Measurements from ENCODE around the gene HIF1A.

Gene HIF1A

DNA sequence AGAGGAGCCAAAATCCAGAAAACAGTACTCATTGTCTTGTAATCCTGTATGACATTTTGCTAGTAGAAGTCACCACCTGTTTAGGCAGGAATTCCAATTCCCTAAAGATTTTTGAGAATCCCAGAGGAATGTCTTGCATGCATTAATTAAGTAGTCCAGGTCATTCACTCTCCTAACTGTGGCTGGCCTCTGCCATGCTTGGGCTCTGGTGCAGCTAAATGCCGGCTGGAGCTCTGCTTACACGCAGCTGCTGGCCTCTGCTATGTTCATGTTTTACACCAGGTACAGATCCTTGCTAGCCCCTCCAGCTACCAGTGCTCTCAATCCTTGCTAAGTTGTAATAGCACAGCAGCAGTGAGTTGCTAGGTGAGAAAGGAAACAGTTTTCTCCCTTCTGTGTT, 16.3 kb upstream of the HIF1A start:
- ATAC-seq (ENCODE audit: insufficient read depth, low read depth) (no peak; the same call in 2 of the 3 replicates), DNase-seq (no peak)
- H3K4me1 ChIP-seq (ENCODE audit: insufficient read depth, low read length), result no peaks in the 10 kb centered on the region
- no peak overlapping the region for H3K4me2 ChIP-seq (ENCODE audit: insufficient read depth, low read length)
- H3K36me3 ChIP-seq (ENCODE audit: insufficient read depth, low read length), result no peaks in the 10 kb centered on the region
- H4K20me1 ChIP-seq (ENCODE audit: insufficient read depth, low read length), result no peaks in the 10 kb centered on the region
- no peaks in the 10 kb centered on the region for H3K79me2 ChIP-seq (ENCODE audit: insufficient read depth, low read length)
- no peak overlapping the region for H3K9ac ChIP-seq (ENCODE audit: low read depth, low read length)
- H3K27ac ChIP-seq (ENCODE audit: low read length), result no peak overlapping the region
- no peak overlapping the region for H2AFZ ChIP-seq (ENCODE audit: low read depth, low read length)
- no peak overlapping the region for H3K4me3 ChIP-seq (ENCODE audit: low read depth in 1 of 2, low read length in 2 of 2)
- no peaks in the 10 kb centered on the region for H3K27me3 ChIP-seq (ENCODE audit: insufficient read depth, low read length, poor library complexity)
- no peak for TF ChIP-seq EZH2 (IDR thresholded peaks at IDR 0.05; ENCODE audit: borderline replicate concordance, low read depth, low read length, severe bottlenecking)
- TF ChIP-seq, protein P1, sequence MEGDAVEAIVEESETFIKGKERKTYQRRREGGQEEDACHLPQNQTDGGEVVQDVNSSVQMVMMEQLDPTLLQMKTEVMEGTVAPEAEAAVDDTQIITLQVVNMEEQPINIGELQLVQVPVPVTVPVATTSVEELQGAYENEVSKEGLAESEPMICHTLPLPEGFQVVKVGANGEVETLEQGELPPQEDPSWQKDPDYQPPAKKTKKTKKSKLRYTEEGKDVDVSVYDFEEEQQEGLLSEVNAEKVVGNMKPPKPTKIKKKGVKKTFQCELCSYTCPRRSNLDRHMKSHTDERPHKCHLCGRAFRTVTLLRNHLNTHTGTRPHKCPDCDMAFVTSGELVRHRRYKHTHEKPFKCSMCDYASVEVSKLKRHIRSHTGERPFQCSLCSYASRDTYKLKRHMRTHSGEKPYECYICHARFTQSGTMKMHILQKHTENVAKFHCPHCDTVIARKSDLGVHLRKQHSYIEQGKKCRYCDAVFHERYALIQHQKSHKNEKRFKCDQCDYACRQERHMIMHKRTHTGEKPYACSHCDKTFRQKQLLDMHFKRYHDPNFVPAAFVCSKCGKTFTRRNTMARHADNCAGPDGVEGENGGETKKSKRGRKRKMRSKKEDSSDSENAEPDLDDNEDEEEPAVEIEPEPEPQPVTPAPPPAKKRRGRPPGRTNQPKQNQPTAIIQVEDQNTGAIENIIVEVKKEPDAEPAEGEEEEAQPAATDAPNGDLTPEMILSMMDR (IDR thresholded peaks at IDR 0.05; ENCODE audit: borderline replicate concordance, extremely low read depth, low read length, poor library complexity, severe bottlenecking), result no peak
- no peaks in the 10 kb centered on the region for H3K9me3 ChIP-seq (ENCODE audit: insufficient read depth, low read length, severe bottlenecking)

DNA sequence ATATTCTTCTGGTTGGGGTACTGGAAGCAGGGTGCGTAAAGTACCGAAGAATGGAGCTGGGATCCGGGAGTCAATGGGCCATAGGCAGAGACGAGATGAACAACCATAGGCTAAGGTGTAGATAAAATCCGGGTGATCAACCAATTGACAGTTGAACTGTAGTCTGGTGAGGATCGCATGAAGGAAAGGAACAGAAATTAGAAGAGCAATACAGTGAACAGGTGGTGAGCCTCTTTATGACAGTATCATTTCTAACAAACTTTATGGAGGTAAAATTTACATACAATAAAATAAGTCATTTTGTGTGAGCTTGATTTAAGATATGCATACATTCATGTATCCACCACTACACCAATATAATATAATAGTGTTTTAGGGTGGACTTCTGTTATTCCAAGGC, 13.9 kb upstream of the HIF1A start:
- TF ChIP-seq EZH2 (IDR thresholded peaks at IDR 0.05; ENCODE audit: borderline replicate concordance, low read depth, low read length, severe bottlenecking), result no peak
- TF ChIP-seq, protein P1 (IDR thresholded peaks at IDR 0.05; ENCODE audit: borderline replicate concordance, extremely low read depth, low read length, poor library complexity, severe bottlenecking), result no peak
- ATAC-seq (ENCODE audit: insufficient read depth, low read depth) (no peak), DNase-seq (no peak)
- Histone ChIP-seq H3K36me3 (ENCODE audit: insufficient read depth, low read length) (no peaks in the 10 kb centered on the region), H2AFZ (ENCODE audit: low read depth, low read length) (no peak overlapping the region), H3K4me2 (ENCODE audit: insufficient read depth, low read length) (no peak overlapping the region), H3K79me2 (ENCODE audit: insufficient read depth, low read length) (no peaks in the 10 kb centered on the region), H3K27ac (ENCODE audit: low read length) (no peak overlapping the region), H3K4me1 (ENCODE audit: insufficient read depth, low read length) (no peaks in the 10 kb centered on the region), H4K20me1 (ENCODE audit: insufficient read depth, low read length) (no peaks in the 10 kb centered on the region), H3K4me3 (ENCODE audit: low read depth in 1 of 2, low read length in 2 of 2) (no peak overlapping the region), H3K9me3 (ENCODE audit: insufficient read depth, low read length, severe bottlenecking) (no peaks in the 10 kb centered on the region), H3K27me3 (ENCODE audit: insufficient read depth, low read length, poor library complexity) (no peaks in the 10 kb centered on the region), H3K9ac (ENCODE audit: low read depth, low read length) (no peak overlapping the region)

DNA sequence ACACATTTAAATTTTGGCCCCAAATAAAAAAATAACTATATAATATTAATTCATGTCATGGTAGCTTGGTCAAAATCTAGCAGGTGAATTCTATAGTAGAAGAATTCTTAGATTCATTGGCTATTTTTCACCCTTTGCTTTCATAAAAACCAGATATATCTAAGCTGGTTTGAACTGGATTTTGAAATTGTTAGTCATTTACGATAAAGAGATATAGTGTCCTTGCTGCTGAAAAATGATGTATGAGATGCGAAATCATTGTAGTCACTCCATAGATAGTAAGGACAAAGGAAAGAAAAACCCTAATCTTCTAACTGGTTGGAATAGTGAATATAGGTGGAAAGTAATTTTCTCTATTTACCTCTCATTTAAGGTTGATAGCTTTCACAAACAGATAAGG, 12.2 kb upstream of the HIF1A start:
- Histone ChIP-seq H3K27me3 (ENCODE audit: insufficient read depth, low read length, poor library complexity) (no peaks in the 10 kb centered on the region), H3K27ac (ENCODE audit: low read length) (no peak overlapping the region), H3K36me3 (ENCODE audit: insufficient read depth, low read length) (no peaks in the 10 kb centered on the region), H3K4me2 (ENCODE audit: insufficient read depth, low read length) (no peak overlapping the region), H2AFZ (ENCODE audit: low read depth, low read length) (no peak overlapping the region), H3K9ac (ENCODE audit: low read depth, low read length) (no peak overlapping the region), H3K79me2 (ENCODE audit: insufficient read depth, low read length) (no peaks in the 10 kb centered on the region), H3K4me1 (ENCODE audit: insufficient read depth, low read length) (no peaks in the 10 kb centered on the region), H3K4me3 (ENCODE audit: low read depth in 1 of 2, low read length in 2 of 2) (no peak overlapping the region), H3K9me3 (ENCODE audit: insufficient read depth, low read length, severe bottlenecking) (no peaks in the 10 kb centered on the region), H4K20me1 (ENCODE audit: insufficient read depth, low read length) (no peaks in the 10 kb centered on the region)
- DNase-seq, result no peak
- no peak for ATAC-seq (ENCODE audit: insufficient read depth, low read depth)
- TF ChIP-seq, protein P1 (IDR thresholded peaks at IDR 0.05; ENCODE audit: borderline replicate concordance, extremely low read depth, low read length, poor library complexity, severe bottlenecking), result no peak
- TF ChIP-seq EZH2 (IDR thresholded peaks at IDR 0.05; ENCODE audit: borderline replicate concordance, low read depth, low read length, severe bottlenecking), result no peak

DNA sequence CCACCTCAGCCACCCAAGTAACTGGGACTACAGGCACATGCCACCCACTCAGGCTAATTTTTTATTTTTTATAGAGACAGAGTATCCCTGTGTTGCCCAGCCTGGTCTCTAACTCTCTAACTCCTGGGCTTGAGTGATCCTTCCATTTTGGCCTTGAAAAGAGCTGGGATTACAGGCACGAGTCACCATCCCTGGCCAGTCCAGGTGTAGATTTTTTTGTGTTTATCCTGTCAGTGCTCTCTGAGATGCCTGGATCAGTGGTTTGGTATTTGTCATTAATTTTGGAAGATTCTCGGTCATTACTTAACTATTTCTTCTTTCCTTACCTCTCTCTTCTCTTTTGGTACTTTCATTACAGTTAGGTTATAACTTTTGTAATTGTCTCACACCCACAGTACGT, 5.3 kb upstream of the HIF1A start:
- Histone ChIP-seq H3K36me3 (ENCODE audit: insufficient read depth, low read length) (no peaks in the 10 kb centered on the region), H2AFZ (ENCODE audit: low read depth, low read length) (no peak overlapping the region), H3K9me3 (ENCODE audit: insufficient read depth, low read length, severe bottlenecking) (no peaks in the 10 kb centered on the region), H3K4me3 (ENCODE audit: low read depth in 1 of 2, low read length in 2 of 2) (no peak overlapping the region), H3K27me3 (ENCODE audit: insufficient read depth, low read length, poor library complexity) (no peaks in the 10 kb centered on the region), H4K20me1 (ENCODE audit: insufficient read depth, low read length) (no peaks in the 10 kb centered on the region), H3K27ac (ENCODE audit: low read length) (no peak overlapping the region), H3K4me2 (ENCODE audit: insufficient read depth, low read length) (no peak overlapping the region), H3K79me2 (ENCODE audit: insufficient read depth, low read length) (no peaks in the 10 kb centered on the region), H3K4me1 (ENCODE audit: insufficient read depth, low read length) (peaks cover 22% of the 10 kb centered on the region), H3K9ac (ENCODE audit: low read depth, low read length) (no peak overlapping the region)
- DNase-seq (no peak), ATAC-seq (ENCODE audit: insufficient read depth, low read depth) (no peak)
- TF ChIP-seq, protein P1 (IDR thresholded peaks at IDR 0.05; ENCODE audit: borderline replicate concordance, extremely low read depth, low read length, poor library complexity, severe bottlenecking), result no peak
- no peak for TF ChIP-seq EZH2 (IDR thresholded peaks at IDR 0.05; ENCODE audit: borderline replicate concordance, low read depth, low read length, severe bottlenecking)
